ENCODE results near the gene WNT9B.

WNT9B gene

DNA sequence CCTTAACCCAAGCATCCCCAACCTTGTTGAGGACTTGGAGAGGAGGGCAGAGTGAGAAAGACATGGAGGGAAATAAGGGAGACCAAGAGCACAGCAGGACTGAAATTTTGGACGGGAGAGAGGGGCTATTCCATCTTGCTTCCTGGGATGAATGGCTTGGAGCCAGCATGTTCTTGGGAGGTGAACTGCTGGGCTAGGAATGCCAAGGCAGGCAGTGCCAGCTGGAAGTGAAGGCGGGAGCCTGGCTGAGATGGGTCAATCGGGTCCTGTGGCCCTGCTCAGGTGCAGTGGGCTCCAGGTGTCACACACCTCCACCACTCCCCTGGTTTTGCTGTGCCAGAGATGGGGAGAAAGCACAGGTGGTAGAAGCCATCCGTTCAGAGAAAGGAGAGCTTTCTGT is 25.5 kb downstream of the WNT9B start:
- H3K9ac ChIP-seq (ENCODE audit: low read length) = no peak overlapping the region
- H3K4me1 ChIP-seq (ENCODE audit: insufficient read depth, low read length) = no peaks in the 10 kb centered on the region
- H3K36me3 ChIP-seq (ENCODE audit: insufficient read depth, low read length) = no peaks in the 10 kb centered on the region
- no peaks in the 10 kb centered on the region for H3K9me3 ChIP-seq (ENCODE audit: low read length)
- no peaks in the 10 kb centered on the region for H3K27me3 ChIP-seq (ENCODE audit: control insufficient read depth in 1 of 2, insufficient read depth in 2 of 2, low read length in 2 of 2)
- no peak overlapping the region for H3K4me3 ChIP-seq (ENCODE audit: low read depth in 1 of 2, low read length in 2 of 2)
- H3K27ac ChIP-seq (ENCODE audit: low read depth, low read length) = no peak overlapping the region

DNA sequence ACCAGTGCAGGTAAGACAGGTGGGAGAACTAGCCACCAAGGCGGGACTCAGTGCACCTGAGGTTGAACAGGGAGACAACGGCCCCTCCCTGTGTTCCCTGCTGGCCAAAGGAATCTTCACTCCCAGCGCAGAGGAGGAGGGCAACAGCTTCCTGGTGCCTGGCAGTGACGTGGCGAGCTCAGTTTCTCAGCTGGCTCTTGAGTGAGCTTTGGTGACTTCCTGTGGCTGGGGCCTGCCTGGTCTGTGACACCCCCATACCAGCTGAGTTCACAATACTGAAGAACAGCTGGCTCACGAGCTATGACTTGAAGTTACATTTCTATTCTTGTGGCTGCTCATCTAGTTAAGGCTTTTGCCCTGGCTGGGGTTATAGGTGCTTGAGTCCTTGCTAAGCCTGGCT is 26.1 kb downstream of the WNT9B start:
- no peaks in the 10 kb centered on the region for H3K27me3 ChIP-seq (ENCODE audit: control insufficient read depth in 1 of 2, insufficient read depth in 2 of 2, low read length in 2 of 2)
- no peaks in the 10 kb centered on the region for H3K4me1 ChIP-seq (ENCODE audit: insufficient read depth, low read length)
- no peak overlapping the region for H3K27ac ChIP-seq (ENCODE audit: low read depth, low read length)

DNA sequence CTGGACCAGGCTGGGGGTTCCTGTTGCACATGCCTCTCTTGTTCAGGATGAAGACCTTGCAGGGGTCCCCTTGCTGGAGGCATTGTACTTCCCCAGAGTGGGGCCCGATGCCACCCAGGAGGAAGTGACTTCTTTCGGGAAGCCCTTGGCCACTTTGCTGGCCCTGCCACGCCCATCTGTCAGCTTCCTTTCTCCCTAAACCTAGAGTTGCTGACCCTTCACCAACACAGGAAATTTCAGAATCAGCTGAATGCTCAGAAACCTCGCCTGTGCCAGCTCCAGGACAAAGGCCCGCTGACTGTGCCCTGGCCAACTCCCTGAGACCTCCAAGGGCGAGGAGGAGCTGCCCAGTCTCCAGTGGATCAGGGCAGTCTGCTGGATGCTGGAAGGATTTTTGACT is 26.7 kb downstream of the WNT9B start:
- H3K9me3 ChIP-seq (ENCODE audit: low read length) = no peaks in the 10 kb centered on the region
- no peak overlapping the region for H3K9ac ChIP-seq (ENCODE audit: low read length)
- H3K36me3 ChIP-seq (ENCODE audit: insufficient read depth, low read length) = no peaks in the 10 kb centered on the region
- H3K4me3 ChIP-seq (ENCODE audit: low read depth in 1 of 2, low read length in 2 of 2) = no peak overlapping the region
- H3K4me1 ChIP-seq (ENCODE audit: insufficient read depth, low read length) = no peaks in the 10 kb centered on the region
- H3K27me3 ChIP-seq (ENCODE audit: control insufficient read depth in 1 of 2, insufficient read depth in 2 of 2, low read length in 2 of 2) = no peaks in the 10 kb centered on the region
- H3K27ac ChIP-seq (ENCODE audit: low read depth, low read length) = no peak overlapping the region

More for the DNA sequence above, 26.1 kb downstream of the WNT9B start:
- H3K9me3 ChIP-seq (ENCODE audit: low read length) = no peaks in the 10 kb centered on the region
- H3K4me3 ChIP-seq (ENCODE audit: low read depth in 1 of 2, low read length in 2 of 2) = no peak overlapping the region
- H3K9ac ChIP-seq (ENCODE audit: low read length) = no peak overlapping the region
- H3K36me3 ChIP-seq (ENCODE audit: insufficient read depth, low read length) = no peaks in the 10 kb centered on the region

DNA sequence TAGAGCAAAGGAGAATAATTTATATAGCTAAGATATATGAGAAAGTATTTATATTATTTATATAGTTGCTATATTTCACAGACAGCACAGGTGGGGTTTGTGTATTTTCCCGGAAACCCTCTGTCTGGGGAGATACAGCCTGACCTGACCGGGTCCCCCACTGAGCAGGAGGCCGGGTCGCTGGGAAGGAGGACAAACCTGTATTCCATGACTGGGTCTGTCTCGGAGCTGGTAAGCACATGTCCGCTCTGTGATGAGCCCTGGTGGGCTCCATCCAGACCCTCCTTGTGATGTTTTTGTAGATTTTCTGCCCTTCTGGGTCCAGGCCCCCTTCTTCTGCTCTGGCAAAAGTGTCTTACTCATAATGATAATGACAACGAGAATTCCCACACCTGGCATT is 27.7 kb downstream of the WNT9B start:
- no peak overlapping the region for H3K27ac ChIP-seq (ENCODE audit: low read depth, low read length)
- no peak overlapping the region for H3K4me3 ChIP-seq (ENCODE audit: low read depth in 1 of 2, low read length in 2 of 2)
- H3K36me3 ChIP-seq (ENCODE audit: insufficient read depth, low read length) = no peaks in the 10 kb centered on the region
- no peaks in the 10 kb centered on the region for H3K4me1 ChIP-seq (ENCODE audit: insufficient read depth, low read length)
- H3K9me3 ChIP-seq (ENCODE audit: low read length) = no peaks in the 10 kb centered on the region
- no peak overlapping the region for H3K9ac ChIP-seq (ENCODE audit: low read length)
- peaks cover 0 to 5% of the 10 kb centered on the region in 2 donors for H3K27me3 ChIP-seq (ENCODE audit: control insufficient read depth in 1 of 2, insufficient read depth in 2 of 2, low read length in 2 of 2)

DNA sequence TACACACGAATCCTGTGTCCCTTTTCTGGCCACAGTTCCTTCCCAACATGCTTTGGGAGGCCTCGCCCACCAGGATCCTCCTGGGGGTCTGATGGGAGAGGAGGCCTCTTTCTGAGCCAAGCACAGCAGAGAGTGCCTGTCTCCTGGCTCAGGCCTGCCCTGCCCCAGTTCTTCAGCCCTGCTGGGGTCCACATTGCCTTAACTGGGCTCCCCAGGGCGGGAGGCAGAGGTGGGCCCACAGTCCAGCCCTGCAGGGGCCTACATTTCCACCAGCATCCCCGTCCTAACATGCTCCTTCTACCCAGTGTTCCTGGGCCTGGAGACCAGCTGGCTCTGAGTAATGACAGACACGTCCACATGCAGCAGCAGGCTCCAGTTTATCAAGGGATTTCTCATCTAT is 29.6 kb downstream of the WNT9B start:
- Histone ChIP-seq H3K36me3 (ENCODE audit: insufficient read depth, low read length) (no peaks in the 10 kb centered on the region), H3K27me3 (ENCODE audit: control insufficient read depth in 1 of 2, insufficient read depth in 2 of 2, low read length in 2 of 2) (peaks cover 0 to 8% of the 10 kb centered on the region in 2 donors), H3K27ac (ENCODE audit: low read depth, low read length) (no peak overlapping the region), H3K9ac (ENCODE audit: low read length) (no peak overlapping the region), H3K4me3 (ENCODE audit: low read depth in 1 of 2, low read length in 2 of 2) (no peak overlapping the region), H3K9me3 (ENCODE audit: low read length) (no peaks in the 10 kb centered on the region), H3K4me1 (ENCODE audit: insufficient read depth, low read length) (no peaks in the 10 kb centered on the region)

DNA sequence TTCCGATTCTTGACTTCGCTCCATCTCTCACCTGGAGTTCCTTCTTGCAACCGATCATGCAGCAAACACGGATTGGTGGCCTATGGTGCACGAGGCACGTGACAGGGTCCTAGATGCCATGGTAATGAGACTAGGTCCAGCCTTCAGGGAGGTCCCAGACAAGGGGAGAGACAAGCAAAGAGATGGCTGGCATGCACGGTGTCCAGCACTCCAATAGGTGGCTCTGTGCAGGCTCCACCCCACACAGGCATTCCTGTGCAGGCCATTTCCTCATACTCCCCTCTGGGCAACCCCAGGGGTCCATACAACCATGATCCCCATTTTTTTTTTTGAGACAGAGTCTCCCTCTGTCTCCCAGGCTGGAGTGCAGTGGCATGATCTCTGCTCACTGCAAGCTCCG is 31.3 kb downstream of the WNT9B start:
- Histone ChIP-seq H3K9ac (ENCODE audit: low read length) (no peak overlapping the region), H3K4me3 (ENCODE audit: low read depth in 1 of 2, low read length in 2 of 2) (no peak overlapping the region), H3K9me3 (ENCODE audit: low read length) (no peaks in the 10 kb centered on the region), H3K4me1 (ENCODE audit: insufficient read depth, low read length) (no peaks in the 10 kb centered on the region), H3K36me3 (ENCODE audit: insufficient read depth, low read length) (no peaks in the 10 kb centered on the region), H3K27ac (ENCODE audit: low read depth, low read length) (no peak overlapping the region), H3K27me3 (ENCODE audit: control insufficient read depth in 1 of 2, insufficient read depth in 2 of 2, low read length in 2 of 2) (peaks cover 0 to 8% of the 10 kb centered on the region in 2 donors)

DNA sequence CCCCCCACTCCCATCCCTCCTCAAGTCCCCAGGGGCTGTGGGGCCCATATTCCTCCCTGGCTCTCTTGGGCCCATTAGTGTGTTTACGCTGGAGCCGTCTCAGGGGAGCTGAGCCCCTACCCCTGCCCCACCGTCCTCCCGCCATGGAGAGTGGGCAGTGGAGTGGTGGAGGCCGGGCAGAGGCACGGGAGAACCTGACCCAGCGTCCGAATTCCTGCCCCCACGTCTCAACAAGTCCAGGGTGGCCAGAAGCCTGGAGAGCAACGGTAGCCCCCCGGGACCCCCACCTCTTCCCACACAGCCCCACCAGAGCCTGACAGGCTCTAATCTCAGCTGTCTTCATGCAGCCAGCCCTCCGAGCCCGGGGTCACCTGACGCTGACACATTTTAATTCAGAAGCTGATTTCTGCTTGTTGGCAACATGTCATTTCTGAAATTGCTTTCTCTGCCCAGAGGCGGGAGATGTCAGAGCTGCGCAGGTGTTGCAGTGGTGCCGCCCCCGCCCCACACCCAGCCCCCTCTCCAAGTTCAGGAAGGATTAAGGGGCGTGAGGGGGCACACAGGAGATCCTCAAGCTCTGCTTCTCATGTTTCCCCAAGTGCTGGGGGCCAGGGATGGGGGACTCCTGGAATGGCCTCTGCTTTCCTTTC is 32.6 kb downstream of the WNT9B start:
- H3K36me3 ChIP-seq (ENCODE audit: insufficient read depth, low read length) = no peaks in the 10 kb centered on the region
- H3K4me1 ChIP-seq (ENCODE audit: insufficient read depth, low read length) = no peaks in the 10 kb centered on the region
- H3K27me3 ChIP-seq (ENCODE audit: control insufficient read depth in 1 of 2, insufficient read depth in 2 of 2, low read length in 2 of 2) = peaks cover 0 to 8% of the 10 kb centered on the region in 2 donors
- no peak overlapping the region for H3K9ac ChIP-seq (ENCODE audit: low read length)
- no peak overlapping the region for H3K4me3 ChIP-seq (ENCODE audit: low read depth in 1 of 2, low read length in 2 of 2)
- H3K27ac ChIP-seq (ENCODE audit: low read depth, low read length) = no peak overlapping the region
- no peaks in the 10 kb centered on the region for H3K9me3 ChIP-seq (ENCODE audit: low read length)

DNA sequence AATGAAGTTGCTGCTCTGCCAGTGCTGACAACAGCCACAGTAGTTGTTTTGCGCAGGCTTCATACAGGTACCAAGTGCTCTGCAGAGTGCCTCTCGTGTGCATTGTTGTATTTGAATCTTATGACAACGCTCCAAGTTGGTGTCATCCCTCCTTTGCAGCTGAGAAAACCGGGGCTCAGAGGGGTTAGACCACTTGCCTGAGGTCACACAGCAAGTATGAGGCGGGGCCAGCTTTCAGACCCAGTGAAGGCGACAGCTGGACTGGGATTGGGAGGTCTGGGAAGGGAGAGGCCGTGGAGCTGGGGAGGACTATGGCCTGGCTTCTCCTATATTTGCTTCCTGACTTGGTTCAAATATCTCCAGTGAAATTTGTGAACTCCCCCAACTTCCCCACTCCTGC is 33.2 kb downstream of the WNT9B start:
- no peaks in the 10 kb centered on the region for H3K4me1 ChIP-seq (ENCODE audit: insufficient read depth, low read length)
- H3K27ac ChIP-seq (ENCODE audit: low read depth, low read length) = no peak overlapping the region
- H3K27me3 ChIP-seq (ENCODE audit: control insufficient read depth in 1 of 2, insufficient read depth in 2 of 2, low read length in 2 of 2) = peaks cover 0 to 8% of the 10 kb centered on the region in 2 donors
- H3K9me3 ChIP-seq (ENCODE audit: low read length) = no peaks in the 10 kb centered on the region
- no peaks in the 10 kb centered on the region for H3K36me3 ChIP-seq (ENCODE audit: insufficient read depth, low read length)
- H3K9ac ChIP-seq (ENCODE audit: low read length) = no peak overlapping the region
- H3K4me3 ChIP-seq (ENCODE audit: low read depth in 1 of 2, low read length in 2 of 2) = no peak overlapping the region

DNA sequence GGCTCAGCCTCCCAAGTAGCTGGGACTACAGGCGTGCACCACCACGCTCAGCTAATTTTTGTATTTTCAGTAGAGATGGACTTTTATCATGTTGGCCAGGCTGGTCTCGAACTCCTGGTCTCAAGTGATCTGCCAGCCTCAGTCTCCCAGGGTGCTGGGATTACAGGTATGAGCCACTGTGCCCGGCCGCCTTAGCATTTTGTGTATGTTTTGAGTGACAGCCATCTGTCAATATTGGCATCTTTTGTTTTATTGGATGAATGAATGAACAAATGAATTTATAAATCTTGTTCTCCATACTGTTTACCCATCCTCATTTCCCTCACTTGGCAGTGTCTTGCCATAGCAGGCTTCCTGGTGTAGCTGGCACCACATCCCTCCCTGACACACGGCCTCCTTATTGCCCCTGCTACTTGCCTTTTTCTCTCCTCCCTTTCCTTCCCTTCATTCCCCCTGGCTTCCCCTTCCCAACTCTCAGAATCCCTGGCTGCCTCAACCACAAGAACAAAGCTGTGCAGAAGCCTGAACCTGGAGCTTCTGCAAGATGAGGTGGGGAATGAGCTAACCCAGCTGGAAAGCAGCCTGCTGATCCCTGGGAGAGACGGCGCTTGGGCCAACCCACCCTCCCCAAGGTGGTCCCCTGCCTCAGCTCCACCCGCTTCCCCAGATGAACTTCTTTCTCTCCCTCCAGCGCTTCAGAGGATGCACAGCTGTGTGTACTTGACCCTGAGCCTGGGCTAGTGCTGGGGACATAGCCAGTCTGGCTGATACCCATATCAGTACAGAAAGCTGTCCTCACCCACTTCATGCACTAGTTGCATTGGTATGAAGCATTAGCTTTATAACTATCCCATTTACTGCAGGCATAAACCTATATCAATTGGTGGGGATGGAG is 34.3 kb downstream of the WNT9B start:
- Histone ChIP-seq H3K4me1 (ENCODE audit: insufficient read depth, low read length) (no peaks in the 10 kb centered on the region), H3K9me3 (ENCODE audit: low read length) (no peaks in the 10 kb centered on the region), H3K9ac (ENCODE audit: low read length) (no peak overlapping the region), H3K27me3 (ENCODE audit: control insufficient read depth in 1 of 2, insufficient read depth in 2 of 2, low read length in 2 of 2) (peaks cover 0 to 8% of the 10 kb centered on the region in 2 donors), H3K4me3 (ENCODE audit: low read depth in 1 of 2, low read length in 2 of 2) (no peak overlapping the region), H3K27ac (ENCODE audit: low read depth, low read length) (no peak overlapping the region), H3K36me3 (ENCODE audit: insufficient read depth, low read length) (no peaks in the 10 kb centered on the region)

DNA sequence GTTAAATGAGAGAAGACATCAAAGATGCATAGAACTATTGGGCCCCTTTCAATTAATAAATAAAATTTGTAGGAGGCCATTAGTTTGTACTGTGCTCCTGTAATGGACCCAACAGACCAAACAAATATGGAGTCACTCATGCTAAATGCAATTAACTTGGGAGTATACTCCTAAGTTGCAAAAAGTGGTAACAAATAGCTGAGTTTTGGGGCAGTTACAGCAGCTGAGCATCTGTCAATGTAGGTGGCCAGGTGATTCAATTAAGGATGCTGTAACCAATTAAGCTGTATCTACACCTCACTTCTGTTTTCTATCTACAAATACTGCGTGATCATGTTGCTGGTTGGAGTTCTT is 34.9 kb downstream of the WNT9B start:
- H3K27ac ChIP-seq (ENCODE audit: low read depth, low read length) = no peak overlapping the region
- no peaks in the 10 kb centered on the region for H3K9me3 ChIP-seq (ENCODE audit: low read length)
- no peak overlapping the region for H3K9ac ChIP-seq (ENCODE audit: low read length)
- H3K4me3 ChIP-seq (ENCODE audit: low read depth in 1 of 2, low read length in 2 of 2) = no peak overlapping the region
- no peaks in the 10 kb centered on the region for H3K4me1 ChIP-seq (ENCODE audit: insufficient read depth, low read length)
- H3K27me3 ChIP-seq (ENCODE audit: control insufficient read depth in 1 of 2, insufficient read depth in 2 of 2, low read length in 2 of 2) = peaks cover 0 to 8% of the 10 kb centered on the region in 2 donors
- H3K36me3 ChIP-seq (ENCODE audit: insufficient read depth, low read length) = no peaks in the 10 kb centered on the region

DNA sequence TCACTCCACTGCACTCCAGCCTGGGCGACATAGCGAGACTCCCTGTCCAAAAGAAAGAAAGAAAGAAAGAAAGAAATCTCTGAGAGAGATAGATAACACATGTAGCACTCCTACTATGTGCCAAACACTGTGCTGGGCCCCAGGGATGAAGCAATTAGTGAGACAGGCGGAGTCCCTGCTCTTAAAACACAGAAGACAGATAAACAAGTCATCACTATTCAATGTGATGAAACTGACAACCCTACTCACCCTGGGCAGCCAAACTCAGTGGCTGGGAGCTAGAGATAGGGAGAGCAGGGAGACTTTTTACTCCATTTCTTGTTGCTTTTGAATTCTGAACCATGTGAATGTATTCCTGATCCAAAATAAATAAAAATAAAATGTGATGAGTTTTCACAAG is 36.3 kb downstream of the WNT9B start:
- Histone ChIP-seq H3K9ac (ENCODE audit: low read length) (no peak overlapping the region), H3K4me1 (ENCODE audit: insufficient read depth, low read length) (no peaks in the 10 kb centered on the region), H3K27me3 (ENCODE audit: control insufficient read depth in 1 of 2, insufficient read depth in 2 of 2, low read length in 2 of 2) (peaks cover 0 to 8% of the 10 kb centered on the region in 2 donors), H3K9me3 (ENCODE audit: low read length) (no peaks in the 10 kb centered on the region), H3K27ac (ENCODE audit: low read depth, low read length) (no peak overlapping the region), H3K36me3 (ENCODE audit: insufficient read depth, low read length) (no peaks in the 10 kb centered on the region), H3K4me3 (ENCODE audit: low read depth in 1 of 2, low read length in 2 of 2) (no peak overlapping the region)

DNA sequence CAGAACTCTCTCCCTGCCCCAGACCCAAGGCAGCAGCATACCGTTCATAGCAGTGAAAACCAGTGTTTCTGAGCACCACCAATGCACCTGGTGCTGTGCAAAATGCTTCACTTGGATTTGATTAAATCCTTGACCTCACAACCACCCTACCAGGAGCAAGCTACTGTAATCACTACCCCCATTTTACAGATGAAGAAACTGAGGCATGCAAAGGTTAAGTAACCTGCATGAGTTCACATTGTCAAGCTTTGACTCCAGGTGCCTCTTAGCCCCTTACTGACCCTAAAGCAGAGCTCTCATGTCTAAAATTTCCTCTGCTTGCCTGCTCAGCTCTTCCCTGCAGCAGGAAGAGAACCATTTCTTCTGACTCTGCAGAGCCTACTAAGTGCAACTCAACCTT is 37.3 kb downstream of the WNT9B start:
- no peak overlapping the region for H3K27ac ChIP-seq (ENCODE audit: low read depth, low read length)
- H3K9me3 ChIP-seq (ENCODE audit: low read length) = no peaks in the 10 kb centered on the region
- no peak overlapping the region for H3K9ac ChIP-seq (ENCODE audit: low read length)
- no peaks in the 10 kb centered on the region for H3K4me1 ChIP-seq (ENCODE audit: insufficient read depth, low read length)
- H3K36me3 ChIP-seq (ENCODE audit: insufficient read depth, low read length) = no peaks in the 10 kb centered on the region
- H3K4me3 ChIP-seq (ENCODE audit: low read depth in 1 of 2, low read length in 2 of 2) = no peak overlapping the region
- peaks cover under 1 to 7% of the 10 kb centered on the region in 2 donors for H3K27me3 ChIP-seq (ENCODE audit: control insufficient read depth in 1 of 2, insufficient read depth in 2 of 2, low read length in 2 of 2)

Measured in muscle layer of colon (tissue), 2 donors.